B cell (primary cell): ENCODE measurements around the gene TGOLN2. TPM values are rescaled to one million over a fixed set of nuclear protein-coding genes. Genes with fewer than 3 reads are reported as not detected.

Experiments
- ATAC-seq: fragments of 200-7000 bp; cut with Tn5 transposase; one replicate; pipeline ENCODE4 v1.10.0; 2021; ENCODE audit warnings: low read depth, mild to moderate bottlenecking, moderate number of reproducible peaks, moderate library complexity
- CTCF ChIA-PET: fragments of 350-600 bp; sonication (Branson Sonifier 250); formaldehyde crosslinking; loops from one replicate; lab custom pipeline; 2021; ENCODE audit warnings: antibody characterized with exemption, inconsistent platforms; lab: Charles Lee
- POLR2A ChIA-PET: fragments of 350-600 bp; sonication (Branson Sonifier 250); formaldehyde crosslinking; loops from one replicate; lab custom pipeline; 2021; ENCODE audit warnings: antibody characterized with exemption; lab: Charles Lee
- DNase-seq: peaks from one replicate; pipeline ENCODE4 v3.0.0; 2013
- H2AFZ ChIP-seq: 2 replicates; pipeline ENCODE4 v1.6.1; 2012; ENCODE audit warnings: mild to moderate bottlenecking, low read depth, low read length; ENCODE audit not compliant: insufficient read depth, poor library complexity, severe bottlenecking
- H3K27ac ChIP-seq, 2 donors: 1 replicate in 1 of 2; 2 replicates in 1 of 2; pipeline ENCODE4 v1.5.1; 2012 to 2013; ENCODE audit warnings: low read length in 2 of 2, mild to moderate bottlenecking in 2 of 2, moderate library complexity in 1 of 2
- H3K27me3 ChIP-seq, 4 experiments: fragments of 200-600 bp in 1 of 4; sonication (generic) in 1 of 4; replicated peaks in 1 of 4; 1 replicate in 2 of 4; 2 replicates in 2 of 4; pipeline versions ENCODE4 v1.6.1 to v1.7.0; 2013 to 2016; ENCODE audit warnings: low read length in 3 of 4, mild to moderate bottlenecking in 2 of 4, mixed read lengths in 1 of 4, moderate library complexity in 1 of 4; ENCODE audit not compliant: insufficient read depth in 4 of 4, control insufficient read depth in 3 of 4; ENCODE audit errors: control extremely low read depth in 1 of 4
- H3K36me3 ChIP-seq, 2 experiments: replicated peaks in 1 of 2; 1 replicate in 1 of 2; 2 replicates in 1 of 2; pipeline versions ENCODE4 v1.6.1 to v1.7.1; 2013; ENCODE audit warnings: low read length in 1 of 2; ENCODE audit not compliant: insufficient read depth in 2 of 2, control insufficient read depth in 1 of 2; ENCODE audit errors: control extremely low read depth in 1 of 2, extremely low read depth in 1 of 2
- H3K4me1 ChIP-seq, 2 donors: fragments of 200-600 bp in 1 of 2; sonication (generic) in 1 of 2; 1 replicate in 1 of 2; 2 replicates in 1 of 2; pipeline versions ENCODE4 v1.5.1 to v1.6.1; 2013 to 2017; ENCODE audit warnings: low read length in 2 of 2; ENCODE audit not compliant: control insufficient read depth in 2 of 2, insufficient read depth in 2 of 2
- H3K4me2 ChIP-seq: replicated peaks from 2 replicates; pipeline ENCODE3; 2012; ENCODE audit warnings: mild to moderate bottlenecking, low read depth, low read length; ENCODE audit not compliant: poor library complexity, severe bottlenecking
- H3K4me3 ChIP-seq, 5 experiments: fragments of 200-600 bp in 1 of 5; sonication (generic) in 1 of 5; 1 replicate in 3 of 5; 2 replicates in 2 of 5; pipeline versions ENCODE4 v1.5.1 to v1.7.0; 2011 to 2016; ENCODE audit warnings: low read length in 4 of 5, mild to moderate bottlenecking in 4 of 5, low read depth in 2 of 5, control low read depth in 1 of 5, moderate library complexity in 1 of 5; ENCODE audit not compliant: insufficient read depth in 1 of 5; ENCODE audit errors: control extremely low read depth in 1 of 5, extremely low read depth in 1 of 5
- H3K79me2 ChIP-seq: fragments of 200-600 bp; sonication (generic); one replicate; pipeline ENCODE4 v1.6.0; 2016; ENCODE audit warnings: low read length; ENCODE audit not compliant: control insufficient read depth, insufficient read depth
- H3K9ac ChIP-seq: fragments of 200-600 bp; sonication (generic); 2 replicates; pipeline ENCODE4 v1.6.1; 2017; ENCODE audit warnings: mild to moderate bottlenecking, low read length, moderate library complexity
- H3K9me3 ChIP-seq, 3 donors: one replicate each; pipeline versions ENCODE4 v1.6.1 to v1.7.1; 2013; ENCODE audit warnings: low read length in 2 of 3; ENCODE audit not compliant: control insufficient read depth in 2 of 3, insufficient read depth in 1 of 3; ENCODE audit errors: control extremely low read depth in 1 of 3
- H4K20me1 ChIP-seq: 2 replicates; pipeline ENCODE4 v1.6.0; 2012; ENCODE audit warnings: mild to moderate bottlenecking, low read length; ENCODE audit not compliant: insufficient read depth, control insufficient read depth, poor library complexity, severe bottlenecking
- H3K27ac Mint-ChIP-seq: one replicate; pipeline ENCODE4 v1.8.0; 2021; ENCODE audit warnings: mixed read lengths
- H3K27me3 Mint-ChIP-seq: one replicate; pipeline ENCODE4 v1.8.0; 2021; ENCODE audit warnings: mixed read lengths
- H3K4me1 Mint-ChIP-seq: one replicate; pipeline ENCODE4 v1.8.0; 2021; ENCODE audit warnings: mixed read lengths
- H3K4me3 Mint-ChIP-seq: one replicate; pipeline ENCODE4 v1.8.0; 2021; ENCODE audit warnings: mixed read lengths
- H3K9me3 Mint-ChIP-seq: one replicate; pipeline ENCODE4 v1.8.0; 2022; ENCODE audit warnings: mixed read lengths; ENCODE audit not compliant: insufficient read depth
- CTCF ChIP-seq: fragments of 200-600 bp; IDR thresholded peaks from one replicate; pipeline ENCODE4 v1.8.0; 2022; ENCODE audit warnings: antibody characterized with exemption, mild to moderate bottlenecking
- EZH2 ChIP-seq: IDR thresholded peaks from 2 replicates; pipeline ENCODE4 v1.6.1; 2012; ENCODE audit warnings: borderline replicate concordance, low read depth, mild to moderate bottlenecking, moderate library complexity, low read length; ENCODE audit not compliant: insufficient read depth, poor library complexity, severe bottlenecking
- WGBS: methylation state at CpG from one replicate; pipeline ENCODE4 v1.1.5; 2013; ENCODE audit warnings: missing lambda C conversion rate; ENCODE audit not compliant: insufficient coverage; 5-methylcytosine and 5-hydroxymethylcytosine counted together
- intact Hi-C: fragments of 100-400 bp; cut with micrococcal nuclease; formaldehyde crosslinking; loops from one replicate; pipeline ENCODE4 v1.10.0; 2022
- polyA plus RNA-seq: library from polyadenylated mRNA; depleted of rRNA; stranded (reverse); fragments of >200 nt; gene quantifications from 2 replicates; pipeline ENCODE4 v1.2.3, GENCODE V29; 2012
- total RNA-seq, 2 donors: library from RNA; stranded (reverse); fragments of 120-200 nt in 1 of 2; gene quantifications; 1 replicate in 1 of 2; 2 replicates in 1 of 2; pipeline versions ENCODE4 v1.2.3 to v1.2.4, GENCODE V29; 2013 to 2022

Gene TGOLN2
- total and polyA plus RNA-seq, 2 donors (not counting 1 experiment from before 2014, with no cell fraction given), result 106 to 172 TPM

- DNase-seq, result no peak
- TF ChIP-seq EZH2, result no peak
- no peak for TF ChIP-seq CTCF
- H3K4me1 Mint-ChIP-seq, result no peaks in the 10 kb centered on the region
- no peak overlapping the region for H3K4me2 ChIP-seq
- peaks cover 0 to 8% (median 4%) of the 10 kb centered on the region in 3 donors for H3K9me3 ChIP-seq
- H3K27me3 Mint-ChIP-seq, result no peaks in the 10 kb centered on the region
- no peaks in the 10 kb centered on the region for H4K20me1 ChIP-seq
- no peaks in the 10 kb centered on the region for H3K27me3 ChIP-seq
- H3K36me3 ChIP-seq, result peaks cover 4 to 34% of the 10 kb centered on the region in 2 experiments
- no peak overlapping the region for H2AFZ ChIP-seq
- H3K27ac ChIP-seq, result no peak overlapping the region
- H3K27ac Mint-ChIP-seq, result no peak overlapping the region
- H3K4me3 ChIP-seq, result no peak overlapping the region
- H3K9ac ChIP-seq, result no peak overlapping the region
- H3K9me3 Mint-ChIP-seq, result no peaks in the 10 kb centered on the region
- no peaks in the 10 kb centered on the region for H3K4me1 ChIP-seq
- no peak for ATAC-seq
- ChIA-PET POLR2A (no interaction called here), CTCF (no interaction called here)
- WGBS, result 96% methylated on average over 4 of the region's 5 CpGs
- H3K79me2 ChIP-seq, result no peaks in the 10 kb centered on the region
- no peak overlapping the region for H3K4me3 Mint-ChIP-seq
- intact Hi-C loops, result no loop called here
These were observed 48.7 kb upstream of the TGOLN2 start for GRCh38 chr2:85376291-85377065.

- Histone ChIP-seq H3K4me2 (no peak overlapping the region), H3K4me3 (no peak overlapping the region), H3K4me1 (no peaks in the 10 kb centered on the region), H3K9me3 (no peaks in the 10 kb centered on the region), H3K9ac (no peak overlapping the region), H3K36me3 (peaks cover 0 to 12% of the 10 kb centered on the region in 2 experiments), H3K27me3 (no peaks in the 10 kb centered on the region), H3K27ac (no peak overlapping the region), H4K20me1 (no peaks in the 10 kb centered on the region), H2AFZ (no peak overlapping the region), H3K79me2 (no peaks in the 10 kb centered on the region)
- intact Hi-C loops, result no loop called here
- ChIA-PET POLR2A (no interaction called here), CTCF (interaction anchor here (0.6 to 1.3 kb wide), 4 partner anchors 15 to 181 kb away, joined by 3 read pairs; no protein-coding TSS in a partner anchor)
- Mint-ChIP-seq H3K27ac (no peak overlapping the region), H3K27me3 (no peaks in the 10 kb centered on the region), H3K4me1 (no peaks in the 10 kb centered on the region), H3K9me3 (no peaks in the 10 kb centered on the region), H3K4me3 (no peak overlapping the region)
- DNase-seq, result no peak
- 94% methylated on average over 10 of the region's 11 CpGs for WGBS
- TF ChIP-seq EZH2, result no peak
- TF ChIP-seq CTCF, result no peak
- ATAC-seq, result no peak
These were observed 43.3 kb upstream of the TGOLN2 start for GRCh38 chr2:85371045-85371444.
